ENCODE data around the gene PAK1.

The PAK1 gene

DNA sequence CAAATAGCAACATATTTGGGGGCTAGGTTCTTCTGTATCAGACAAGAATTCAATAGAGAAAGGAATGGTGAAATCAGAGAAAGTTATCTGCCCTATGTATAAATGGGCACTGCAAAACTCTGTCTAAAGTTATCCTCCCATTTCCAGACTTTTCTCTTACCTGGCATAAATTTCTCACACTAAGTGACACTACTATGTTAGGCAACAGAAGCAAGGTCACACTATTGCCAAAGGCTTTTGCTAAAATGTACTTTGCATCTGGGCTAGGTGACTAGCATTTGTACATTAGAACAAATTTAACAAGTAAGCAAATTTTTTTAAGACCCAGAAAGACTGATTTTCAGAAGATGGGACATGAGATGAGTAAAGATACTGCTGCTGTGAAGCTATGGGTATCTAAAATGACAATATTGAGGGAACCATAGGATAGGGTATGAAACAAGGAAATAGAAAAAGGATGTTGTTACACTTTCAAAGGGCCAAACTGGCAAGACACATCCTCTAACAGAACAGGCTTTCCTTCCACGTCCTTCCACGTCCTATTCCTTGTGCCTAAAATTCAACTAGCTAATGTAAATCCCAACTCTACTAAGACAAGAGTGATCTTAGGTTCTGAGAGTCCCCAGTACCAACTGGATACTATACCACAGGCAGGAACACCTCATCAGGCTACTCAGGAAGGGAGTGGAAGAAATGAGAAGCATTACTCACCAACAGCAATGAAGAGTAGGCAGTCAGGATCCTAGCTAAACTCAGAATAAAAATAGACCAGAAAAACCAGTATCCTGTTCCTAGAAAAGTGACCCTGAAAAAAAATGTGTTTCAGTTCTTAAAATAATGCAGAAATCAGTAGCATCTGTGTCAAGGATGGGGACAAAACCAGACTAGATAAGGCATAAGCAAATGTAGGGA is 195.0 kb downstream of the PAK1 start:
- TF ChIP-seq YY1 (IDR thresholded peaks at IDR 0.05; ENCODE audit: low read depth) (no peak), TAF1 (IDR thresholded peaks at IDR 0.05; ENCODE audit: low read depth) (no peak), FOXM1 (IDR thresholded peaks at IDR 0.05; ENCODE audit: borderline replicate concordance, low read depth) (no peak), CREB1 (IDR thresholded peaks at IDR 0.05; ENCODE audit: low read depth) (no peak), EP300 (IDR thresholded peaks at IDR 0.05; ENCODE audit: borderline replicate concordance) (no peak), EGR1 (IDR thresholded peaks at IDR 0.05) (no peak), CEBPB (IDR thresholded peaks at IDR 0.05) (no peak), ZBTB7A (IDR thresholded peaks at IDR 0.05; ENCODE audit: low read depth) (no peak), TCF12 (IDR thresholded peaks at IDR 0.05; ENCODE audit: low read depth) (no peak)
- TF ChIP-seq, protein P1, sequence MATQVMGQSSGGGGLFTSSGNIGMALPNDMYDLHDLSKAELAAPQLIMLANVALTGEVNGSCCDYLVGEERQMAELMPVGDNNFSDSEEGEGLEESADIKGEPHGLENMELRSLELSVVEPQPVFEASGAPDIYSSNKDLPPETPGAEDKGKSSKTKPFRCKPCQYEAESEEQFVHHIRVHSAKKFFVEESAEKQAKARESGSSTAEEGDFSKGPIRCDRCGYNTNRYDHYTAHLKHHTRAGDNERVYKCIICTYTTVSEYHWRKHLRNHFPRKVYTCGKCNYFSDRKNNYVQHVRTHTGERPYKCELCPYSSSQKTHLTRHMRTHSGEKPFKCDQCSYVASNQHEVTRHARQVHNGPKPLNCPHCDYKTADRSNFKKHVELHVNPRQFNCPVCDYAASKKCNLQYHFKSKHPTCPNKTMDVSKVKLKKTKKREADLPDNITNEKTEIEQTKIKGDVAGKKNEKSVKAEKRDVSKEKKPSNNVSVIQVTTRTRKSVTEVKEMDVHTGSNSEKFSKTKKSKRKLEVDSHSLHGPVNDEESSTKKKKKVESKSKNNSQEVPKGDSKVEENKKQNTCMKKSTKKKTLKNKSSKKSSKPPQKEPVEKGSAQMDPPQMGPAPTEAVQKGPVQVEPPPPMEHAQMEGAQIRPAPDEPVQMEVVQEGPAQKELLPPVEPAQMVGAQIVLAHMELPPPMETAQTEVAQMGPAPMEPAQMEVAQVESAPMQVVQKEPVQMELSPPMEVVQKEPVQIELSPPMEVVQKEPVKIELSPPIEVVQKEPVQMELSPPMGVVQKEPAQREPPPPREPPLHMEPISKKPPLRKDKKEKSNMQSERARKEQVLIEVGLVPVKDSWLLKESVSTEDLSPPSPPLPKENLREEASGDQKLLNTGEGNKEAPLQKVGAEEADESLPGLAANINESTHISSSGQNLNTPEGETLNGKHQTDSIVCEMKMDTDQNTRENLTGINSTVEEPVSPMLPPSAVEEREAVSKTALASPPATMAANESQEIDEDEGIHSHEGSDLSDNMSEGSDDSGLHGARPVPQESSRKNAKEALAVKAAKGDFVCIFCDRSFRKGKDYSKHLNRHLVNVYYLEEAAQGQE (IDR thresholded peaks at IDR 0.05; ENCODE audit: low read depth), result no peak
- TF ChIP-seq, protein P2, sequence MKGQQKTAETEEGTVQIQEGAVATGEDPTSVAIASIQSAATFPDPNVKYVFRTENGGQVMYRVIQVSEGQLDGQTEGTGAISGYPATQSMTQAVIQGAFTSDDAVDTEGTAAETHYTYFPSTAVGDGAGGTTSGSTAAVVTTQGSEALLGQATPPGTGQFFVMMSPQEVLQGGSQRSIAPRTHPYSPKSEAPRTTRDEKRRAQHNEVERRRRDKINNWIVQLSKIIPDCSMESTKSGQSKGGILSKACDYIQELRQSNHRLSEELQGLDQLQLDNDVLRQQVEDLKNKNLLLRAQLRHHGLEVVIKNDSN (IDR thresholded peaks at IDR 0.05), result no peak

DNA sequence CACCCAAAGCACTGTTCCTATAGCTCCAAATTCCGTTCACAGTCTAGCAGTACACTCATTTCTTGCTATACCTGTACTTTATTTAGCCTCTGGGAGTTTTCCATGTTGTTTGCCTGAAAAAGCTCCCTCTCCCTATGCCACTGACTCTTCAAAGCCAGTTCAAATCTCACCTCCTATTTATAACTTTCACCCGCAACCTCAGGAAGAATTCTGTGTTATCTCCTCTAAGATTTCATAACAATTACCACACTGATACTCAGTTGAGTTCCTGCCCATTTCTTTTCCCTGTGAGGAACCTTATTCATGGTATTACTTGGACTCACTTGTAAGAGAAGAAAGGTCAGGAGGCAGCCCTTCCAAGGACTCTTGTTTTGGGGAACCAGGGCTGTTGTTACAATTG is 197.6 kb downstream of the PAK1 start:
- no peak for TF ChIP-seq EGR1 (IDR thresholded peaks at IDR 0.05)
- TF ChIP-seq CEBPB (IDR thresholded peaks at IDR 0.05), result no peak
- TF ChIP-seq, protein P3, sequence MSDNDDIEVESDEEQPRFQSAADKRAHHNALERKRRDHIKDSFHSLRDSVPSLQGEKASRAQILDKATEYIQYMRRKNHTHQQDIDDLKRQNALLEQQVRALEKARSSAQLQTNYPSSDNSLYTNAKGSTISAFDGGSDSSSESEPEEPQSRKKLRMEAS (IDR thresholded peaks at IDR 0.05), result no peak
- TF ChIP-seq, protein P2 (IDR thresholded peaks at IDR 0.05), result no peak
- TF ChIP-seq TAF1 (IDR thresholded peaks at IDR 0.05; ENCODE audit: low read depth), result no peak
- TF ChIP-seq CREB1 (IDR thresholded peaks at IDR 0.05; ENCODE audit: low read depth), result no peak
- TF ChIP-seq, protein P1 (IDR thresholded peaks at IDR 0.05; ENCODE audit: low read depth), result no peak
- TF ChIP-seq TCF12 (IDR thresholded peaks at IDR 0.05; ENCODE audit: low read depth), result no peak
- no peak for TF ChIP-seq EP300 (IDR thresholded peaks at IDR 0.05; ENCODE audit: borderline replicate concordance)
- TF ChIP-seq ZBTB7A (IDR thresholded peaks at IDR 0.05; ENCODE audit: low read depth), result no peak
- no peak for TF ChIP-seq FOXM1 (IDR thresholded peaks at IDR 0.05; ENCODE audit: borderline replicate concordance, low read depth)
- no peak for TF ChIP-seq RAD21 (IDR thresholded peaks at IDR 0.05; ENCODE audit: low read depth)
- TF ChIP-seq YY1 (IDR thresholded peaks at IDR 0.05; ENCODE audit: low read depth), result no peak
- no peak for TF ChIP-seq TEAD4 (IDR thresholded peaks at IDR 0.05)
- no peak for TF ChIP-seq NFIC (IDR thresholded peaks at IDR 0.05)
